Activated CD8-positive, alpha-beta memory T cell treated with anti-CD3 and anti-CD28 coated beads, Interleukin-2, amount 10 ng/mL, durations not matched to agents 7 days and 5 days (primary cell): Measurements from ENCODE around the gene MRPL55. TPM values are rescaled to one million over a fixed set of nuclear protein-coding genes. Genes with fewer than 3 reads are reported as not detected.

Experiments used
- ATAC-seq: fragments of 150-1000 bp; cut with Tn5 transposase; one replicate; pipeline ENCODE4 v1.10.0; 2021; ENCODE audit warnings: moderate library complexity
- CTCF ChIA-PET: fragments of 350-600 bp; sonication (Branson Sonifier 250); formaldehyde crosslinking; loops from one replicate; lab custom pipeline; 2021; ENCODE audit warnings: antibody characterized with exemption; lab: Charles Lee
- DNase-seq: peaks from one replicate; pipeline ENCODE4 v3.0.0-alpha.2; 2020
- H3K27ac Mint-ChIP-seq: one replicate; pipeline ENCODE4 v1.8.0; 2021; ENCODE audit warnings: mild to moderate bottlenecking, mixed read lengths
- H3K27me3 Mint-ChIP-seq: one replicate; pipeline ENCODE4 v1.8.0; 2021; ENCODE audit warnings: mixed read lengths
- H3K36me3 Mint-ChIP-seq: one replicate; pipeline ENCODE4 v1.8.0; 2021; ENCODE audit warnings: mild to moderate bottlenecking, mixed read lengths
- H3K4me1 Mint-ChIP-seq: one replicate; pipeline ENCODE4 v1.8.0; 2021; ENCODE audit warnings: mixed read lengths
- H3K4me3 Mint-ChIP-seq: one replicate; pipeline ENCODE4 v1.8.0; 2021; ENCODE audit warnings: mild to moderate bottlenecking, moderate library complexity, mixed read lengths
- H3K9me3 Mint-ChIP-seq: one replicate; pipeline ENCODE4 v1.8.0; 2022; ENCODE audit warnings: low read depth, mixed read lengths
- microRNA-seq: library from miRNA; unstranded; fragments of <30 nt; microRNA quantifications from one replicate; pipeline ENCODE4 v1.2.0, GENCODE V29; 2022
- total RNA-seq, 2 experiments: library from RNA; stranded (reverse); gene quantifications; one replicate each; pipeline ENCODE4 v1.2.3, GENCODE V29; 2021

MRPL55 gene
- total RNA-seq, 2 experiments from 2014 or later, result 51.9 to 56.4 TPM

GRCh38 chr1:228061411-228062084, 47.6 kb downstream of the MRPL55 start:
- peaks cover 56% of the 10 kb centered on the region for H3K27me3 Mint-ChIP-seq
- H3K36me3 Mint-ChIP-seq, result no peaks in the 10 kb centered on the region
- peaks cover 6% of the 10 kb centered on the region for H3K4me1 Mint-ChIP-seq
- DNase-seq, result no peak
- no peak overlapping the region for H3K27ac Mint-ChIP-seq
- no peaks in the 10 kb centered on the region for H3K9me3 Mint-ChIP-seq
- H3K4me3 Mint-ChIP-seq, result no peak overlapping the region
- CTCF ChIA-PET, result interaction anchor here (1.4 kb wide), 1 partner anchor 62 kb away, joined by 4 read pairs; no protein-coding TSS in a partner anchor
- ATAC-seq, result no peak

- H3K4me3 Mint-ChIP-seq, result no peak overlapping the region
- CTCF ChIA-PET, result interaction anchor here (0.9 to 1.4 kb wide), 3 partner anchors 14 to 61 kb away, joined by 3 to 5 read pairs (median 4); no protein-coding TSS in a partner anchor
Observed at GRCh38 chr1:228060458-228061190, 48.5 kb downstream of the MRPL55 start.

GRCh38 chr1:228059634-228060457, 49.3 kb downstream of the MRPL55 start:
- CTCF ChIA-PET, result interaction anchor here (0.9 to 1.4 kb wide), 2 partner anchors 14 to 60 kb away, joined by 3 to 5 read pairs; no protein-coding TSS in a partner anchor
- DNase-seq, result peak; percentile 79

More at GRCh38 chr1:228060458-228061190, 48.5 kb downstream of the MRPL55 start:
- H3K27ac Mint-ChIP-seq, result no peak overlapping the region
- no peaks in the 10 kb centered on the region for H3K36me3 Mint-ChIP-seq
- ATAC-seq, result no peak
- H3K4me1 Mint-ChIP-seq, result peaks cover 6% of the 10 kb centered on the region
- peaks cover 63% of the 10 kb centered on the region for H3K27me3 Mint-ChIP-seq
- no peaks in the 10 kb centered on the region for H3K9me3 Mint-ChIP-seq
- DNase-seq, result no peak

GRCh38 chr1:228058949-228059633, 50.0 kb downstream of the MRPL55 start:
- Mint-ChIP-seq H3K27me3 (peaks cover 63% of the 10 kb centered on the region), H3K9me3 (no peaks in the 10 kb centered on the region), H3K4me1 (peaks cover 6% of the 10 kb centered on the region), H3K4me3 (no peak overlapping the region), H3K27ac (no peak overlapping the region), H3K36me3 (no peaks in the 10 kb centered on the region)
- DNase-seq, result peak; percentile 51
- ATAC-seq, result peak; percentile 59
- CTCF ChIA-PET, result interaction anchor here (1.4 kb wide), 1 partner anchor 60 kb away, joined by 5 read pairs; no protein-coding TSS in a partner anchor

More at GRCh38 chr1:228059634-228060457, 49.3 kb downstream of the MRPL55 start:
- H3K9me3 Mint-ChIP-seq, result no peaks in the 10 kb centered on the region
- peaks cover 63% of the 10 kb centered on the region for H3K27me3 Mint-ChIP-seq
- H3K36me3 Mint-ChIP-seq, result no peaks in the 10 kb centered on the region
- ATAC-seq, result peak; percentile 76
- peaks cover 6% of the 10 kb centered on the region for H3K4me1 Mint-ChIP-seq
- H3K4me3 Mint-ChIP-seq, result peak overlapping the region; percentile 47
- no peak overlapping the region for H3K27ac Mint-ChIP-seq

GRCh38 chr1:228058172-228058948, 50.7 kb downstream of the MRPL55 start:
- ATAC-seq, result no peak
- CTCF ChIA-PET, result no interaction called here
- no peak overlapping the region for H3K4me3 Mint-ChIP-seq
- no peaks in the 10 kb centered on the region for H3K36me3 Mint-ChIP-seq
- no peak overlapping the region for H3K27ac Mint-ChIP-seq
- DNase-seq, result no peak
- H3K4me1 Mint-ChIP-seq, result peaks cover 6% of the 10 kb centered on the region
- no peaks in the 10 kb centered on the region for H3K9me3 Mint-ChIP-seq
- H3K27me3 Mint-ChIP-seq, result peaks cover 69% of the 10 kb centered on the region

Small RNAs within 50 kb of the gene (microRNA-seq; reads per million reads assigned to microRNA genes)
- 1.7 reads per million for gene MIR3620

Other genes with a start within 250 kb of the MRPL55 start
- gene WNT9A, start 161.4 kb downstream of the MRPL55 start, total RNA-seq, result under 1 TPM; 0.30 to 0.50 TPM
- not detected for gene WNT3A, start 102.3 kb downstream of the MRPL55 start, total RNA-seq
- gene ARF1, start 26.6 kb downstream of the MRPL55 start, total RNA-seq, result 100 to 1,000 TPM; 313 to 344 TPM
- 10 to 100 TPM; 24.1 to 27.0 TPM for gene C1orf35, start 6.0 kb downstream of the MRPL55 start, total RNA-seq
- gene GUK1, start 31.0 kb upstream of the MRPL55 start, total RNA-seq, result 100 to 1,000 TPM; 262 to 325 TPM
- gene GJC2, start 40.6 kb upstream of the MRPL55 start, total RNA-seq, result 1 to 10 TPM; 1.1 to 1.8 TPM
- gene IBA57, start 56.5 kb upstream of the MRPL55 start, total RNA-seq, result 1 to 10 TPM; 6.8 to 8.5 TPM
- gene OBSCN, start 98.7 kb upstream of the MRPL55 start, total RNA-seq, result 10 to 100 TPM in 1 of 2 experiments, 1 to 10 TPM in 1; 5.7 to 10.4 TPM